ENCODE data around the gene FAM13A.
A peak's percentile ranks its signal among the peaks of the same experiment; 100 is the strongest.
"Not testable (repeated sequence)": the region's sequence is repeated elsewhere in the genome, so short reads cannot be mapped to it uniquely, and the experiment has no call there.

FAM13A gene

GRCh38 chr4:89044147-89044900 is 12.7 kb downstream of the FAM13A start:
- no peak for DNase-seq (ENCODE audit: low read depth in 2 of 3, low spot score in 1 of 3)

- DNase-seq (ENCODE audit: low read depth in 2 of 3, low spot score in 1 of 3), result no peak
Measured at GRCh38 chr4:89042055-89042454, 14.9 kb downstream of the FAM13A start.

- DNase-seq (ENCODE audit: low read depth in 2 of 3, low spot score in 1 of 3), result no peak
Measured at GRCh38 chr4:89039730-89040338, 17.2 kb downstream of the FAM13A start.

GRCh38 chr4:89036535-89036934 is 20.4 kb downstream of the FAM13A start:
- DNase-seq (ENCODE audit: low read depth in 2 of 3, low spot score in 1 of 3), result no peak

GRCh38 chr4:89031272-89031671 is 25.7 kb downstream of the FAM13A start:
- no peak for DNase-seq (ENCODE audit: low read depth in 2 of 3, low spot score in 1 of 3)

GRCh38 chr4:89029591-89029990 is 27.4 kb downstream of the FAM13A start:
- no peak for DNase-seq (ENCODE audit: low read depth in 2 of 3, low spot score in 1 of 3)

- DNase-seq (ENCODE audit: low read depth in 2 of 3, low spot score in 1 of 3), result no peak
Measured at GRCh38 chr4:89026542-89026941, 30.4 kb downstream of the FAM13A start.

- peak; percentile 7 to 58 (median 26) for DNase-seq (ENCODE audit: low read depth in 2 of 3, low spot score in 1 of 3)
Measured at GRCh38 chr4:89024051-89024675, 32.8 kb downstream of the FAM13A start.

- no peak for DNase-seq (ENCODE audit: low read depth in 2 of 3, low spot score in 1 of 3)
Measured at GRCh38 chr4:89023140-89023539, 33.8 kb downstream of the FAM13A start.

- DNase-seq (ENCODE audit: low read depth in 2 of 3, low spot score in 1 of 3), result no peak
Measured at GRCh38 chr4:89022426-89023128, 34.4 kb downstream of the FAM13A start.

GRCh38 chr4:89021684-89022083 is 35.3 kb downstream of the FAM13A start:
- DNase-seq (ENCODE audit: low read depth in 2 of 3, low spot score in 1 of 3), result no peak

- DNase-seq (ENCODE audit: low read depth in 2 of 3, low spot score in 1 of 3), result no peak
Measured at GRCh38 chr4:89021062-89021461, 35.9 kb downstream of the FAM13A start.

GRCh38 chr4:89014897-89015296 is 42.1 kb downstream of the FAM13A start:
- not testable (repeated sequence) for DNase-seq (ENCODE audit: low read depth in 2 of 3, low spot score in 1 of 3)

- no peak for DNase-seq (ENCODE audit: low read depth in 2 of 3, low spot score in 1 of 3)
Measured at GRCh38 chr4:89009761-89010369, 47.1 kb downstream of the FAM13A start.

- no peak for DNase-seq (ENCODE audit: low read depth in 2 of 3, low spot score in 1 of 3)
Measured at GRCh38 chr4:89009115-89009514, 47.9 kb downstream of the FAM13A start.

- no peak for DNase-seq (ENCODE audit: low read depth in 2 of 3, low spot score in 1 of 3)
Measured at GRCh38 chr4:89008166-89008565, 48.8 kb downstream of the FAM13A start.

- no peak for DNase-seq (ENCODE audit: low read depth in 2 of 3, low spot score in 1 of 3)
Measured at GRCh38 chr4:89007338-89007939, 49.5 kb downstream of the FAM13A start.

- no peak for DNase-seq (ENCODE audit: low read depth in 2 of 3, low spot score in 1 of 3)
Measured at GRCh38 chr4:89006307-89006706, 50.7 kb downstream of the FAM13A start.

GRCh38 chr4:89005066-89005465 is 51.9 kb downstream of the FAM13A start:
- not testable (repeated sequence) for DNase-seq (ENCODE audit: low read depth in 2 of 3, low spot score in 1 of 3)

GRCh38 chr4:89001647-89002445 is 55.1 kb downstream of the FAM13A start:
- DNase-seq (ENCODE audit: low read depth in 2 of 3, low spot score in 1 of 3), result no peak

Measured in stimulated activated CD4-positive, alpha-beta T cell treated with anti-CD3 and anti-CD28 coated beads, Interleukin-12 subunit alpha, Interleukin-12 subunit beta, amount 100 ng/mL, for 48 hours (primary cell).